ENCODE data around the gene ODAD4.

GRCh38 chr17:41894791-41895331 lies 35.6 kb upstream of the ODAD4 start:
- TF ChIP-seq POLR2A (IDR thresholded peaks at IDR 0.05; ENCODE audit: borderline replicate concordance, extremely low read depth, insufficient read depth, insufficient read length), result no peak
- TF ChIP-seq CTCF (IDR thresholded peaks at IDR 0.05 in 2 of 3, conservative IDR thresholded peaks at IDR 0.05 in 1 of 3; ENCODE audit: borderline replicate concordance in 1 of 3, insufficient read depth in 1 of 3, low read depth in 2 of 3, low read length in 2 of 3), result no peak
- no peak for TF ChIP-seq SIN3A (IDR thresholded peaks at IDR 0.05; ENCODE audit: low read depth)
- TF ChIP-seq YY1 (IDR thresholded peaks at IDR 0.05; ENCODE audit: extremely low read depth, insufficient replicate concordance, low read depth, low read length), result no peak
- TF ChIP-seq MAX (IDR thresholded peaks at IDR 0.05), result no peak
- TF ChIP-seq EGR1 (IDR thresholded peaks at IDR 0.05; ENCODE audit: low read depth), result no peak
- TF ChIP-seq EZH2phosphoT487 (IDR thresholded peaks at IDR 0.05; ENCODE audit: borderline replicate concordance), result no peak
- no peak for TF ChIP-seq ZBTB33 (IDR thresholded peaks at IDR 0.05; ENCODE audit: extremely low read depth, insufficient replicate concordance, low read length)
- no peak for TF ChIP-seq ZFX (IDR thresholded peaks at IDR 0.05)
- TF ChIP-seq RAD21 (IDR thresholded peaks at IDR 0.05; ENCODE audit: low read depth), result no peak
